MCF 10A (cell line): Measurements from ENCODE around the gene CILP2. TPM values are rescaled to one million over a fixed set of nuclear protein-coding genes. Genes with fewer than 3 reads are reported as not detected.

Source experiments
- BruUV-seq: library from RNA; stranded (reverse); fragments of 400-500 nt; replicated peaks from 2 replicates; lab custom pipeline; 2021; lab: Mats Ljungman, UMichigan
- CTCF ChIA-PET: fragments of 300-600 bp; sonication (Branson Sonifier 250); formaldehyde crosslinking; extraction: SDS; loops from one replicate; lab custom pipeline; 2021; ENCODE audit warnings: antibody characterized with exemption, inconsistent platforms; lab: Yijun Ruan, JAX
- POLR2A ChIA-PET: fragments of 300-600, 350-650 bp; sonication (Branson Sonifier 250); formaldehyde crosslinking; extraction: SDS; loops from one replicate; lab custom pipeline; 2020; ENCODE audit warnings: antibody characterized with exemption, inconsistent platforms; lab: Yijun Ruan, JAX
- DNase-seq: peaks from one replicate; pipeline ENCODE4 v3.0.0-alpha.2; 2018; ENCODE audit not compliant: unreplicated experiment
- H3K27ac Mint-ChIP-seq: one replicate; pipeline ENCODE4 v1.8.0; 2022; ENCODE audit warnings: mild to moderate bottlenecking, low read depth, mixed read lengths; ENCODE audit not compliant: unreplicated experiment
- H3K27me3 Mint-ChIP-seq: one replicate; pipeline ENCODE4 v1.8.0; 2022; ENCODE audit warnings: mixed read lengths; ENCODE audit not compliant: insufficient read depth, unreplicated experiment
- H3K36me3 Mint-ChIP-seq: one replicate; pipeline ENCODE4 v1.8.0; 2022; ENCODE audit warnings: mild to moderate bottlenecking, moderate library complexity, mixed read lengths; ENCODE audit not compliant: insufficient read depth, unreplicated experiment
- H3K4me1 Mint-ChIP-seq: one replicate; pipeline ENCODE4 v1.8.0; 2022; ENCODE audit warnings: mixed read lengths; ENCODE audit not compliant: insufficient read depth, unreplicated experiment
- H3K4me3 Mint-ChIP-seq: one replicate; pipeline ENCODE4 v1.8.0; 2022; ENCODE audit warnings: mild to moderate bottlenecking, moderate library complexity, mixed read lengths; ENCODE audit not compliant: unreplicated experiment
- H3K9me3 Mint-ChIP-seq: one replicate; pipeline ENCODE4 v1.8.0; 2022; ENCODE audit warnings: mixed read lengths; ENCODE audit not compliant: unreplicated experiment
- CTCF ChIP-seq: fragments of 200-600 bp; IDR thresholded peaks from one replicate; pipeline ENCODE4 v1.8.0; 2022; ENCODE audit warnings: antibody characterized with exemption, mild to moderate bottlenecking; ENCODE audit not compliant: unreplicated experiment
- intact Hi-C: fragments of 100-400 bp; cut with micrococcal nuclease; formaldehyde crosslinking; loops from 2 replicates; pipeline ENCODE4 v1.14.1; 2022
- total RNA-seq: library from RNA; stranded (reverse); gene quantifications from 2 replicates; pipeline ENCODE4 v1.2.3, GENCODE V29; 2022

Gene CILP2
- total RNA-seq, 1 experiment from 2014 or later, result 0.12 TPM

GRCh38 chr19:19524053-19524452, 14.0 kb upstream of the CILP2 start:
- Mint-ChIP-seq H3K27me3 (no peaks in the 10 kb centered on the region), H3K36me3 (peaks cover 56% of the 10 kb centered on the region), H3K4me3 (no peak overlapping the region), H3K27ac (no peak overlapping the region), H3K4me1 (peaks cover 6% of the 10 kb centered on the region), H3K9me3 (no peaks in the 10 kb centered on the region)
- CTCF ChIA-PET, result interaction anchor here (1.1 to 2.9 kb wide), 2 partner anchors 8 to 120 kb away, joined by 4 to 21 read pairs; no protein-coding TSS in a partner anchor
- intact Hi-C loops, result no loop called here
- no peak for DNase-seq
- TF ChIP-seq CTCF, result no peak
- no TSS peak for BruUV-seq
- POLR2A ChIA-PET, result no interaction called here

- DNase-seq, result no peak
- no peak for TF ChIP-seq CTCF
- no peaks in the 10 kb centered on the region for H3K9me3 Mint-ChIP-seq
- BruUV-seq, result no TSS peak
- H3K27ac Mint-ChIP-seq, result no peak overlapping the region
- peaks cover 5% of the 10 kb centered on the region for H3K4me1 Mint-ChIP-seq
- intact Hi-C loops, result no loop called here
- peaks cover 52% of the 10 kb centered on the region for H3K36me3 Mint-ChIP-seq
- no peaks in the 10 kb centered on the region for H3K27me3 Mint-ChIP-seq
- CTCF ChIA-PET, result no interaction called here
- no peak overlapping the region for H3K4me3 Mint-ChIP-seq
- POLR2A ChIA-PET, result no interaction called here
Measured at GRCh38 chr19:19525611-19526380, 12.3 kb upstream of the CILP2 start.

GRCh38 chr19:19526581-19527370, 11.3 kb upstream of the CILP2 start:
- Mint-ChIP-seq H3K4me1 (peaks cover 5% of the 10 kb centered on the region), H3K9me3 (no peaks in the 10 kb centered on the region), H3K27ac (no peak overlapping the region), H3K27me3 (no peaks in the 10 kb centered on the region), H3K36me3 (peaks cover 50% of the 10 kb centered on the region), H3K4me3 (no peak overlapping the region)
- no TSS peak for BruUV-seq
- TF ChIP-seq CTCF, result no peak
- intact Hi-C loops, result no loop called here
- DNase-seq, result no peak
- ChIA-PET CTCF (no interaction called here), POLR2A (no interaction called here)

GRCh38 chr19:19527371-19527656, 10.8 kb upstream of the CILP2 start:
- CTCF ChIA-PET, result no interaction called here
- no TSS peak for BruUV-seq
- Mint-ChIP-seq H3K9me3 (no peaks in the 10 kb centered on the region), H3K4me1 (peaks cover 10% of the 10 kb centered on the region), H3K36me3 (peaks cover 45% of the 10 kb centered on the region), H3K4me3 (no peak overlapping the region), H3K27ac (no peak overlapping the region), H3K27me3 (no peaks in the 10 kb centered on the region)
- intact Hi-C loops, result no loop called here
- TF ChIP-seq CTCF, result no peak
- POLR2A ChIA-PET, result no interaction called here
- DNase-seq, result no peak
